Thyroid gland (tissue), 4 donors: ENCODE results near the gene EP400.

Experiments used
- CTCF ChIP-seq, 6 experiments: fragments of 200-600 bp in 3 of 6; fragments of 450-650 bp in 3 of 6; sonication (generic) in 3 of 6; IDR thresholded peaks; one replicate each; pipeline ENCODE4 v1.5.1; 2016 to 2019; ENCODE audit warnings: antibody characterized with exemption in 6 of 6, mild to moderate bottlenecking in 2 of 6, inconsistent platforms in 1 of 6, moderate library complexity in 1 of 6
- POLR2A ChIP-seq, 2 donors: fragments of 450-650 bp; IDR thresholded peaks; one replicate each; pipeline ENCODE4 v1.6.1; 2017; ENCODE audit warnings: antibody characterized with exemption in 2 of 2, mild to moderate bottlenecking in 2 of 2, moderate library complexity in 1 of 2

DNA sequence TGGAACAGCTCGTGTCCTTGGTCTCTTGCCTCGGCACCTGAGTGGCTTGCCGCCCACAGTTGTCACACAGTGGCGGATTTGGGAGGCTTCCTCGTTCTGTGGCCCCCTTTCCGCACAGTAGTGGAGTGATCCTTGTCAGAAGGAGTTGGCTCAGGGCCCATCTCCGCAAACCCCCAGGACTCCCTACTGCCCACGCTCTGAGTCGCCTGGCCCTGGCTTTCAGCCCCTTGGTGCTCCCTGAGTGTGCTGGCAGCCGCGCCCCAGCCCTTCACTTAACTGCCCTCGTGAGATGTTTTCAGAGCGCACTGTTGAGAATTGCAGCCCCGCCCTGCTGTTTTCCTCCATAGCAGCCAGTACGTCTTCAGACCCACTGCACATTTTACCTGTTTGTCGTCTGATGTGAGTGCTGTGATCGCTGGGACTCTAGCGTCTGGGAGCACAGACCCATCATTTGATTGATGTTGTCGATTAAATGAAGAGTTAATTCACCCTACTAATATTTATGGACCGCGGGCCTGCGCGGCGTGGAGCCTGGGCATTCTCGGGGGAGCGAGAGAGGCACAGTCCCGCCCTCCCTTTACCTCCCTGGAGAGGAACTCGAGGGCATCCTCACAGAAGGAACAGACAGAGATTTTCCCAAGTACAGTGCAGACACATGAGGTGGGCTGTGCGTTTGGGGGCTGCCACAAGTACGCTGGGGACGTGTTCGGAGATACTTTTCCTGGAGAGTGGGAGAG lies 102.6 kb downstream of the EP400 start:
- TF ChIP-seq CTCF (IDR thresholded peaks at IDR 0.05) (no peak), POLR2A (IDR thresholded peaks at IDR 0.05) (no peak)
